Cerebellar nuclear complex (tissue), 1 donor: ENCODE measurements around the gene KRT35.

ENCODE experiments used
- DNase-seq, 2 experiments: peaks; one replicate each; lab custom pipeline; 2025; lab: John Stamatoyannopoulos, UW

The KRT35 gene

DNA sequence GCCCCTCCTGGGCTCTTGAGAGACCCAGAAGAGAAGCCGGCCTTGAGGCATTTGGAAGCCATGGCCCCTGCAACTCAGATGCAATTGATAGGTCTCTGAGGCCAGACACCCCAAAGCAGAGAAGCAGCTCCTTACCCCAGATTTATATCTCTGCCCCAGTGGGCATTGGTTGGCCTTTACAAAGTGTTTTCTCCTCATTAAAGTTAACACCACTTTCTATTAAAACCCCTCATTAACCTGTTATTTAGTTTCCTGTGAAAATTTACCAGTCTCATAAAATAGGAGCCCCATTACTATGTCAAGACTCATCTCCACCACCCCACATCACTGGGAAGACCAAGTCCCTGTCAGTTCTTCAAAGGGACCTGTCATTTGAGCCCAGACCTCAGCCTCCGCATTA lies at the start of gene KRT35:
TSS of gene KRT35 (minus strand) at position 116 of the 400 bp plus-strand sequence. CDS start at position 62, 54 bp downstream.
- no peak for DNase-seq

DNA sequence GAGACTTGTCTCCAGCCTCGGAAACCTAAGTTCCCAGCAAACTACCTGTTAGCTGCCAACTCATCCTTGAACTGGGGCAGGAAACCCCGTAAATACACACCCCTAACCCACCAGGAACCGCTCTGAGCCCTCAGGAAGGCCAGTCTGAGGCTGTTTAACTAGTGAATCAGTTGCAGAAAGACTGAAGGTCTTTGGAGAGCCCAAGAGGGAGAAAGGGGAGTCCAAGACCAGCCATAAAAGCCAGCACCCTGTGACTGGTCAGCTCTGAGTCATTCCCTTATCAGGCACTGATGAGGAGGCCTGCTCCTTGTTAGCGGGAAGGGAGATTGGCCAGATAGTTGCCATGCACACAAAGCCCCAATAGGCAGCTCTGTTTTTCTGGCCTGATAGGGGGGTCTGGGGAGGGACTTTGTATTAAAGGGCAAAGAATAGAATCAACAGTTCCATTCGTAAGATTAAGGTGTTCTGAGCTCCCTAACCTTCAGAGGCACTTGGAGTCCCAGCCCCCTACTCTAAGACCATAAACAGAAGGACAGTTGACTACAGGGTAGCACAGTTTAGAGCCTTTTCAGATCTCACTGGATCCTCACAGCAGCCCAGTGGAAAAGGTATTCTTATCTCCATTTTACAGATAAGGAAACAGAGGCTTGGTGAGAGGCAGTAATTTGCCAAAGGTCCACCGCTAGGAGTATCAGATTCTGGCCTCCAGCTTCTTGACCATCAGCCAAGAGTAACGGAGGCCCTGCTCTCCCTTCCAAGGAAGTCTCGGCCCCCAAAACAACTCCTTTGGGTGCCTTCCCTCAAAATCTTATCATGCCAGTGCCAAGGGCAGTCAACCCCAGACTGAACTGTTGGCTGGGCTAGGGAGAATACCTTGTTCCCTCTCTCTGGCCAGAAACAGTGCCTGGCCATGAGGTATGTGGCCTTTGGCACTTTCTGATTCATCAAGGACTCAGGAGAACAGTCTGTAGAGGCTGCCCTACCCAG lies 49.4 kb upstream of the KRT35 start:
- no peak for DNase-seq

DNA sequence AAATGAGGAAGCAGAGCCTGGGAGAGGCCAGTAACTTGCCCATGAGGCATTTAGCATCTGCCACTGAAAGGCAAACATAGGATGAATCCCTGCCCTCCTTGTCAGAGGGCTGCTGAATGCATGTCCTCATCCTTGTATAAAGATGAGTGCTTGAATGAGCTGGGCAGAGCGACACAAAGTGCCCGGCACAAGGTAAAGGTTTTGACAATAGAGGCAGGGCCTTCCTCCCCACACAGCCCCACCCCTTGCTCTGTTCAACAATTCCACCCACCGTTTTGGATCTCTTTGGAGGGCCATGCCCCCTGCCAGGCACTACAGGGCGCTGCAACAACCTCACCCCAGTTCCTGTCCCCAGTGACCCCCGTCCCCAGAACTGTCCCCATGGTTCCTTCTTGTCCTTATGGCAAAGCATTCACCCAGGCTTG lies 48.6 kb upstream of the KRT35 start:
- DNase-seq = no peak

DNA sequence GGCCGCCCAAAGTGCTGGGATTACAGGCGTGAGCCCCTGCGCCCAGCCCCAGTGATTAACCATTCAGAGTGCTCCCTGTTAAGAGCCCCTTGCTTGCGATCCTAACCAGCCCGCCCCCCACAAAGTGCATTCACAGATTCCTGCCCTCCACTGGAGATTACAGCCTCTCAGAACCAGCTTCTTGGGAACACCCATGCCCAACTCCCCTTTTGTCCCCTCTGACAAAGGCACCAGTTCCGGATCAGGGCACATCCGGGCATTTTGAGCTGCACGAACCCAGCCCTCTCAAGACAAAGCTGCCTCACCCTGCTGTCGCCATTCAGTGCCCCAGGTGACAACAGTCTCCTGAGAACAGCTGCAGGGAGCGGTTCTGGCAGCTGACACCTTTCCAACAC lies 48.0 kb upstream of the KRT35 start:
- no peak for DNase-seq

DNA sequence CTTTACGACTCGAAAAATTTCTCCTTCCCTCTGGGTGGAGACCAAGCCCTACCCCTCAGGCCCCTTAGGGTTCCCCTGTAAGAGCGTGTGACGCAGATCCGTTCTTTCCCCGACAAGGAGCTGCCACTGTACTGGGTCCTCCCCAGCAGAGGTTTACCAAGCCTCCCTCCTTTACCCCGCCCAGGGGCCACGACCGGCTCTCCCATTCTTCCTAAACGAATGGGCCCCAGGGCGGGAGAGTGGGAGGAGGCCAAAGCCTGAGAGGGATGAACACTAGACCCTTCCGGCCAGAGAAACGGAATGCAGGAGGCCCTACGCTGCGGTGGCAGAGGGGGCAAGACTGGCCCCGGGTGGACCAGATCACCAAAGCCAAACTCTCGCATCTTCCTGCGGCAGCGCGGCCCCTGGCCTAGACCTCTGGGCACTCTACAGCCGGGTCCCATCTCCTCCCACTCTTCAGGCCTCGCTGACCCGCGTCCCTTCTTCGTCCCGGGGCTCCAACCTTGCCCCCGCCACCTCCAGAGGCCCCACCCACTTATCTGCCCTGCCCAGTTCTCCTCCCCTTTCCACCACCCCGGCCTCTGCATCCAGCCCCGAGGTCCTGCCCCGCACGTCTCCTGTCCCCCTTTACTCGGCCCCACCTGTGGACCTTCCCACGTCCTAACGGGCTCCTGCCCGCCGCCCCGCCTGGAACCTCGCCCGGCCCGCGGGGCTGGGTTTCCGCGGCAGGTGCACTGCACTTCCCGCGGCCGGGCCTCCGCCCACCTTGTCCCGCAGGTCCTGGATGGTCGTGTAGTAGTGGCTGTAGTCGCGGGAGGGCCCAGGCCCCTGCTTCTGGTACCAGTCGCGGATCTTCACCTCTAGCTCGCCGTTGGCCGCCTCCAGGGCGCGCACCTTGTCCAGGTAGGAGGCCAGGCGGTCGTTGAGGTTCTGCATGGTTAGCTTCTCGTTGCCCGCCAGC lies 46.4 kb upstream of the KRT35 start:
- DNase-seq = no peak

DNA sequence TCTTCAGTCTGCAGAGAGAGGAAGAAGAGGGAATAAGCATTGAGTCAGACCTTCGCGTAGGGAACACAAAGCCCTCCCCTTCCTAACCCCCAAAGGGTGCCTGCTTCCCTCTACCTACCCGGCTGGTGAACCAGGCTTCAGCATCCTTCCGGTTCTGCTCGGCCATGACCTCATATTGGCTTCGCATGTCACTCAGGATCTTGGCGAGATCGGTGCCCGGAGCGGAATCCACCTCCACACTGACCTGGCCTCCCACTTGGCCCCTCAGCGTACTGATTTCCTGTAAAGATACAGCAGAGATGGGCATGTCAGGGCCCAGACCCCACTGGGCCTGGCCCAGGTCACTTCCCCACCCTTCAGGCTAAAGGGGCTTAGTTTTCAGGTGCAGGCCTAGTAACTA lies 43.3 kb upstream of the KRT35 start:
- DNase-seq = no peak

DNA sequence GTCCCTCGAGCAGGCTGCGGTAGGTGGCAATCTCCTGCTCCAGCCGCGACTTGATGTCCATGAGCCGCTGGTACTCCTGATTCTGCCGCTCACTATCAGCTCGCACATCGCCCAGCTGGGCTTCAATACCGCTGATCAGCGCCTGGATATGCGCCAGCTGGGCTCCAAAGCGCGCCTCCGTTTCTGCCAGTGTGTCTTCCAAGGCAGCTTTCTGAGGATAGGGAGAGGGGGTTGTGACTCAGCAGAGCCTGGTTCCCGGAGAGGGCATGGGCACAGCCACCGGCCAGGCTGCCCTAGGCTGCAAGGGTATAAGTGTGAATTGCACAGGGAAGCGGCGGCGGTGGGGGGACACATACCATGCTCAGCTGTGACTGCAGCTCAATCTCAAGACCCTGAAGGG lies 42.8 kb upstream of the KRT35 start:
- no peak for DNase-seq

DNA sequence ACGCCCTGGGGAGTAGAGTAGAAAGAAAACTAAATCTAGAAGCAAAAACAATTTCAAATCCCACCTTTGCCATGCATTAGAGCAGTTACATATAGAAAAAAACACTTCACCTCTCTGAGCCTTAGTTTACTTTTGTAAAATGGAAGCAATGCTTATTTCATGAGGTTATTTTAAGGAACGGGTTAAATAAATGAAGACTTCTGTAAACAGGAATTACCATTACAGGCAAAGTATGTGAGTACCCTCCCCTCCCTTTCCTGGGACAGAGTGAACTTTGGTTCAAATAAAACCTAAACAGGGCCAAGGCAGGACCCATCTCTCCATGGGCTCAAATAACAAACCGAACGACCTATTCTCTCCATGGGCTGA lies 42.3 kb upstream of the KRT35 start:
- no peak for DNase-seq

DNA sequence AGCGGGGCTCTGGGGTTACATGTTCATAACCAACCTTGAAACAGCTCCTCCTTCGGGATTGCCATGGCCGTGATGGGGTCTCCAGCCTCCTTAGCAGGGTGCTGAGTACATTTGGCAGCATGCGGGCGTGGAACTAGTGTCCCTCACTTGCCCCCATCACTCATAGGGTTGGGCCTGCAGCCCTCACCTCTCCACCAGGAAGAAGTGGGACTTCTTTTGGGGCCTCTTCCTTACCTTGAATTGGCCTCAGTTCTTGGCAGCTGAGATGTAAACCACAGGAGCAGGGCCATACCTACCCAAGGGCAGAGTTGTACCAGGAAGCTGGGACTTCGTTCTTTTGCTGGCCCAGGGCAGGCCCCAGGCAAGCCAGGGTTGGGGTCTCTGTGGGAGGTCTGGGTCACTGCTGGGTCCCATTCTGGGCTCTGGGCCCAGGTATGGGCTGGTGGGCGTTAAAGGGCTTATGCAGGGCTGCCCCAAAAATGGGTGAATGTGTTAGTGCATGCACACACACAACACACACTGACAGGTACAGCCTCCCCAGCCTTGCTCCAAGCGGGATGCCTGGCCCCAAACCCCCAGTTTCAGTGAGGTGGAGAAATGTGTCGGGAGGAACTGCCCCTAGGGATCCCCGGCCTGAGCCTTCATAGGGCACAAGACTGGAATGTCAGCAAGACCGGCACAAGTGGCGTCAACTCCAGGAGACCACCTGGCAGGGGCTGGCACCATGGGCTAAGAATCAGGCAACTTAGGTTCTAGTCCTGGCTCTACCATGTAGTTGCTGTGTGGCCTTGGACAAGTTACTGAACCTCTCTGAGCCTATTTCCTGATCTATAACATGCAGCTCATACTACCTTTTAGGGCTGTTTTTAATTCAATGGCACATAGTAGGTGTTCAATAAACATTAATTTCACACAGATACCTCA lies 41.6 kb upstream of the KRT35 start:
- no peak for DNase-seq

DNA sequence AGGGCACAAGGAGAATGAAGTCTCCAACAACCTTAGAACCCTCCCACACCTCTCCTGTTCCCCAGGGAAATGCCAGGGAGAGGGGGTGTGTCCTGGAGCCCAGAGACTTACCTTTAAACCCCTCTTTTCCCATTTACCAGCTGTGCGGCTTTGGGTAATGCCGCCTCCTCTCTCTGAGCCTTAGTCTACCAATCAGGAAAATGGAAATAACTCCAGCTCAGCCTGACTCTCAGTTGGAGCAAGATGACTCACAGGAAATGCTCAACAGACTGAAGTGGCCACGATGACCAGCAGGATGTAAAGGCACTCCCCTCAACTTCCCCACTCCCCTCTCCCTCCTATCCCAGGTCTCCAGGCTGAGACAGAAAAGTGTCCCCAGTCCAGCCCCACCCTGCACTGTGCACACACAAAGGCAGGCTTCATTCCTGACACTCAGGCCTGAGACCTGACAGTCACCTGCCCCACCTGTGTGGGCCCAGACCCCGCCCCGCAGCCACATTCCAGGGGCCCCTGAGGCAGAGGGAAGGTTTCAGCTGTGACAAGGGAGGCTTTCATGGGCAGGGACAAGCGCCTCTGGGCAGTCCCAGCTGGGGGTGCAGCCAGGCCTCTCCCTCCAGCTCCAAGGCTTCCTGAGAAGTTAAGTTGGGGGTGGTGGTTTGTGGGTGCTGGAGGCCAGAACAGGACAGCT lies 40.8 kb upstream of the KRT35 start:
- no peak for DNase-seq

DNA sequence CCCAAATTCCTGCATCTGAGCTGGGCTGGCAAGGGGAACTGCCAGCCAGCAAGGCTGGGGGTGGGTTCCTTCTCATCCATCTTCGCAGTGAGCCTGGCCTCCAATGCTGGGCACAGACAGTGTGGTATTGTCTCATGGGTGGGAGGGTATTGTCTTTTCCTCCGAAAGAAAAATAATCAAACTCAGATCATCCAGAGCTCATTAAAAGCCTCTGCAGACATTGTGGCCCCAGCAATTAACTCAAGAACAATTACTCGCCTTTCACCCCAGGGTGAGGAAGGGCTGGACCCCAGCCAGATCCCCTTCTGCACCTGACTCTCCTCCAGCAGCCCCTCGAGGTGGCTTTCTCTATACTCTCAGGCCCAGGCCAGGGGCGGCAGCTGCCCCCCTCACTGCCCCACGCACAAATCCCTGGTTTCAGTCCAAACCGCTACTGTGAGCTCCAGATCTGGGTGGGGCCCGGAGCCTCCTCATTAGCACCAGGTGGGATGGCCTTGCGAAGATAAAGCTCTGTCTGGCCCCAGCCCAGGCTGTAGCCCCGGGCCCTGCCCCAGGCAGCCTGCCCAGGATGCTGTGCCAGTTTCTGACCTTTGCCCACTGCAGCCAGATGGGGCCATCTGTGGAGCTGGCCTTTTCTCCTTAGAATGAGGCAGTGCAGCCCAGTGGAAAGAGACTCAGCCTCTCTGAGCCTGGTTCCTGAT lies 40.0 kb upstream of the KRT35 start:
- no peak for DNase-seq

DNA sequence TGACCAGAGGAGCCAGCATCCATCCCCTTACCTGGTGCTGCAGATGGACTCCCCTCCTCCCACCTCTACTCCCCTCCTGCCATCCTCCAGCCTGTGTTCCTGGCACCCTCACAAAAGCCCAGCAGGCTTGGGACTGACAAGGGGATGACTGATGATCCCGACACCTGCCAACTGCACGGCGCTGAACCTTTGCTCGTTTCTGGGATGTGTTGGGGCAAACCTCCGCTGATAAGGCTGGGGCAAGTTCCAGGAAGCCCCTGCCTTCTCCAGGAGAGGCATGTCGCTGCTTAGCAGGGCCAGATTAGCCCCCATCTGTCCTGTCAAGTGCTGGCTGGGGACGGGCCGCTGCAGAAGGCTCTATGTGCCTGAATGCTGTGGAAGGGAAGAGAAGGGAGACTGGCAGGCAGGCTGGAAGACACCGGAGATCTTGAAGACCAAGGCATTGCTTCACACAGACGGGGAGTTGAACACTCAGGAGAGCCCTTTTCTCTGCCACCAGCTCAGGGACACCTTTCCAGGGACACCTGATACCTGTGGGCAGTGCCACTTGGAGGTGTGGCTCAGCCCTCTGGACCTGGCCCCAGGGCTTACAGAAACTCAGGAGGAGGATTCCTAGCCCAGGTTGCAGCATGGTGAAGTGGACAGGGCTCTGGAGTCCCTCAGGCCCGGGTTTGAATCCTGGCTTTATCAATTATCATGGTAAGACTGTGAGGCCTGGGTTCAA lies 38.7 kb upstream of the KRT35 start:
- DNase-seq = peak in 1 of 2 experiments; percentile 23

DNA sequence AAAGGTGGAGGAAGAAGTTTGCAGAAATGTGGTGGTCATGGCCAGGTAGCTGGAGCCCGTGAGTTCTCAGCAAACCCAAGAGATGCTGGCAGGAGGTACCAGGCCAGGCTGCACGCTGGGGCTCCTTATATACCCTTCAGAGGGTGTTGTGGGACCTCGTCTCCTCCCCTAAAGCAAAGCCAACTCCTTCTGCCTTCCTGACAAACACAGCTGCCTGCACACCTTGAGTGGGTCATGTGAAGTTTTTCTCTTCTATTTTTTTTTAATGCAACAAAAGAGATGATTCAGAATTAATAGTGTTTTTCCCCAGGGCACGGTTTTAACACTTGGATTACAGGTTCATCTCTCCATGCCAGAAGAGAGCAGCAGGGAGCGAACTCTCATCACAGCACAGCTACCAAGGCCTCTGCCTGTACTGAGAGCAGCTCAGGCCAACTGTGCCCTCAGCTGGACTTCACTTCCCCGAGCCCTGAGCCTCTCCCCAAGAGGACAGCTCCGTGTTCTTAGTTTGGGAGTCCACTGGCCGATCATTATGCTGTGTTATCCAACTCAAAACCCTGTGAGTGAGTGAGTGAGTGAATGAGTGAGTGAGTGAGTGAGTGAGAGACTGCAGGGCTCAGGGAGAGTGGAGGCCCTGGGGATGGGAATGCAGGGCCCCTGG lies 38.0 kb upstream of the KRT35 start, which contains the start of gene KRT15:
TSS of gene KRT15 (minus strand) at position 102 of the 661 bp plus-strand sequence. CDS start at position 39, 63 bp downstream.
- DNase-seq = no peak

DNA sequence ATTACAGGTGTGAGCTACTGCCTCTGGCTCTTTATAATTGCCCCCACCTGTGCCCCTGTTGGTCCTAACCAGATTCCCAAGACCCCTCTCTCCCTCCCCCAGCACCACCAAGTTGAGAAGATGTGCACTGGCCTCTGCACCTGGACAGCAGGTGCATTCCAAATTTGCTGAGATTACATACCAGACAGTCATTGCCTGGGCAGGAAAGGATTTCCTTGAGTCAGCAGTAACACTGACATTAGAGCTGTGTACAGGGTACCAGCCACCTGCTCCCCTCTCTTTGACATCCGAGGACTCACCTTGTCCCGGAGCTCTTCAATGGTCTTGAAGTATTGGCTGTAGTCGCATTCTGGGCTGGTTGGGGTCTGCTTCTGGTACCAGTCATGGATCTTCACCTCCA lies 37.1 kb upstream of the KRT35 start:
- DNase-seq = no peak

DNA sequence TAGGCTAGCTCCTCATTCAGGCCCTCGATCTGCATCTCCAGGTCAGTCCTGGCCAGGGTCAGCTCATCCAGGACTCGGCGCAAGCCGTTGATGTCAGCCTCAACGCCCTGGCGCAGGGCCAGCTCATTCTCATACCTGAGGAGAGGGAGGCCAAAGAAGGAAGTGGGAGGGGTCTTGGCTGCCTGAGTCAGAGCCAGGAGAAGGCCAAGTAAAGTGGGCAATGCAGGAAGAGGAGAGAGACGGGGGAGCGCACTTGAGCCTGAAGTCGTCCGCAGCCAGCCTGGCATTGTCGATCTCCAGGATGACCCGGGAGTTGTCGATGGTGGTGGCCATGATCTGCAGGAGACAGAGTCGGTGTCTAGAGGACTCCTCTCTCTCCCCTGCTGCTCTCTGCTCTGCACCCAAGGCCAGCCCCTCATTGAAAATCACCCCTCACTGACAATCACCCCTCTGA lies 35.9 kb upstream of the KRT35 start:
- no peak for DNase-seq

DNA sequence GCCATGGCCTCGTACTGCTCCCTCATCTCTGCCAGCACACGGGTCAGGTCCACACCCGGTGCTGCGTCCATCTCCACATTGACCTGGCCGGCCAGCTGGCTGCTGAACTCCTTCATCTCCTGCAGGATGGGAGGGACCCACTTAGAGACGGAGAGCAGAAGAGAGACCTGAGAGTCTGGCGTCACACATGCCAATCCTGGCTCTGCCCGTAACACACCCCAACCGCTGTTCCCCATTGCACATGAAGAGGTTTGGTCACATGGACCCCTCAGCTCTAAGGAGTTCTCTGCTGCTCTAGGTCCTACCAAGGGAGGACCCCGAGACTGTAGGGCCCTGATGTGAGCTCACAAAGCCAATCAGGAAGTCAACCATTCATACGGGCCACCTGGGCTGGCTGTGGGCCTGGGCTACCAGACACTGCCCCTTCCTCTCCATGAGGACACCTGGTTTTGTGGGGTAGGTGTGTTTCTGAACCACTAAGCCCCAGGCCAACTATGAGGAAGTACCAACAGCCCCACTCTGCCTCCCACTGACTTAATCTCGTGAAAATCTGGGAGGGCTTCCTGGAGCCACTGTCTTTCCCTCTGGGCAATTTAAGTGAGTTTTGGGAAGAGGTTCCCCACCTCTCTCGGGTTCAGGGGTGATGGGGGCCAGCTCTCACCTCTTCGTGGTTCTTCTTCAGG lies 35.3 kb upstream of the KRT35 start:
- no peak for DNase-seq

DNA sequence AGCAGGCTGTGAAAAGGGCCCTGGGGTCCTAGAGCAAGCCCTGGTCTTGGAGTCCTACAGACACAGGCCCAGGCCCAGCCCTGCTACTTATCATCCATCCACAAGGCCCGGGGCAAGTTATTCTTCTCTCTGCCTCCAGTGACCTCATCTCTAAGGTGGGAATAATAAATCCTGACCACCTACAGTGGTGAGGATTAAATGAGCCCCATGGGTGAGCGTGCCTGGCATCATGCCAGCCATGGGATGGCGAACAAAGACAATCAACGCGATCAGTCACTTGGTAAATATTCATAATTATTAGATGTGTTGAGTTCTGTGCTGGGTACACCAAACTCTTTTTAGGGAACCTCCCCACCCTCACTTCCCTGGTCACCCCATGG lies 32.2 kb upstream of the KRT35 start:
- DNase-seq = no peak

DNA sequence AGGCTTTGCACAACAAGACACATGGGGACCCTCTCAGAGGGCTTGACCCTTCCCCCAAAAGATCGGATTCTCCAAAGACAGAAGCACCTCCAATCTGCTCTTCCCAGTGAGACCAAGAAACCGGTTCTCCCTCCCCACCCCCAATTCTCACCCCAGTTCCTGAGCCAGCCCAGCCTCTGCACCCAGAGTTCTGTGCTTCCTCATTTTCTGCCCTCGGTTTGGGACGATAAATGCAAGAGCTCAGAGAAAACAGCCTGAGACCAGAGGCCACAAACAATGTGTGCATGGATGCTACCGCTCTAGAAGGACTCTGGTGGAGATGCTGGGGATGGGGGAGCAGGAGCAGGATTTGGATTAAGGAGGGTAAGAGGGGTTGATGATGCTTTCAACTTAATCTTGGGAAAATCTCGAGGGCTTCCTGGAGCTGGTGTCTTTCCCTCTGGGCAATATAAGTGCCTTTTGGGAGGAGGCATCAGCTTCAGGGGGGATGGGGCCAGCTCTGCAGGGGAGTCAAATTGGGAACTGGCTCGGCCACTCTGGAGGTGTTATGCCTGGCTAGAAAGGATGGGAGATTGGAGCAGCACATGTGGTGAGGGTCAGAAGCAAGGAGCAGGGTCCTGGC lies 31.7 kb upstream of the KRT35 start:
- DNase-seq = no peak
